ENCODE data around the gene MAST4. TPM values are rescaled to one million over a fixed set of nuclear protein-coding genes. Genes with fewer than 3 reads are reported as not detected.
A peak's percentile ranks its signal among the peaks of the same experiment; 100 is the strongest.

Gene MAST4
- total and polyA plus RNA-seq, 2 of the 13 experiments (the other 11 are each of a cell fraction or from before 2014, with no cell fraction given) = 3.4 to 3.7 TPM

- TF ChIP-seq CBFB (CRISPR knock-in tag; IDR thresholded peaks at IDR 0.05) (no peak), ZNF264 (CRISPR knock-in tag; IDR thresholded peaks at IDR 0.05) (no peak), ZNF598 (CRISPR knock-in tag; IDR thresholded peaks at IDR 0.05; ENCODE audit: borderline replicate concordance) (no peak), FOXA3 (CRISPR knock-in tag; IDR thresholded peaks at IDR 0.05) (peak; percentile 82), ZGPAT (CRISPR knock-in tag; IDR thresholded peaks at IDR 0.05) (0 out of 2 replicates have a peak, but pooled peaks have one; percentile 24), IRF2 (CRISPR knock-in tag; IDR thresholded peaks at IDR 0.05) (no peak), ZSCAN21 (CRISPR knock-in tag; IDR thresholded peaks at IDR 0.05; ENCODE audit: borderline replicate concordance) (no peak), NAIF1 (CRISPR knock-in tag; IDR thresholded peaks at IDR 0.05; ENCODE audit: borderline replicate concordance) (no peak), POLR2A (IDR thresholded peaks at IDR 0.05; ENCODE audit: insufficient read depth in 1 of 2, low read depth in 2 of 2, low read length in 2 of 2) (no peak), ATF2 (CRISPR knock-in tag; IDR thresholded peaks at IDR 0.05) (no peak), ZNF556 (CRISPR knock-in tag; IDR thresholded peaks at IDR 0.05; ENCODE audit: borderline replicate concordance) (no peak), ZNF816 (CRISPR knock-in tag; IDR thresholded peaks at IDR 0.05; ENCODE audit: borderline replicate concordance) (no peak), FOXO1 (CRISPR knock-in tag; IDR thresholded peaks at IDR 0.05) (no peak), CREB3 (CRISPR knock-in tag; IDR thresholded peaks at IDR 0.05) (no peak), RARA (CRISPR knock-in tag; IDR thresholded peaks at IDR 0.05) (peak; percentile 23; the same call in 1 of the 2 replicates), ELF4 (CRISPR knock-in tag; IDR thresholded peaks at IDR 0.05; ENCODE audit: borderline replicate concordance) (no peak), ZBTB44 (CRISPR knock-in tag; IDR thresholded peaks at IDR 0.05) (no peak), POGZ (CRISPR knock-in tag; IDR thresholded peaks at IDR 0.05) (no peak), ZNF704 (CRISPR knock-in tag; IDR thresholded peaks at IDR 0.05; ENCODE audit: borderline replicate concordance) (no peak), KAT2B (IDR thresholded peaks at IDR 0.05; ENCODE audit: borderline replicate concordance, low read depth, low read length) (no peak), ZC3H13 (CRISPR knock-in tag; IDR thresholded peaks at IDR 0.05) (no peak), ZNF761 (CRISPR knock-in tag; conservative IDR thresholded peaks at IDR 0.05) (no peak), YEATS4 (CRISPR knock-in tag; IDR thresholded peaks at IDR 0.05; ENCODE audit: borderline replicate concordance) (no peak), TCF7 (IDR thresholded peaks at IDR 0.05; ENCODE audit: low read depth) (no peak), NBN (conservative IDR thresholded peaks at IDR 0.05) (no peak)
Observed at GRCh38 chr5:67009028-67009427, 412.8 kb downstream of the MAST4 start (continued).

Data from HepG2 (cell line).